GM19099 (cell line): ENCODE data around the gene LRFN2.

Source experiments
- POLR2A ChIP-seq: IDR thresholded peaks from 3 replicates; pipeline ENCODE4 v1.6.1; 2011; ENCODE audit warnings: low read depth; ENCODE audit not compliant: insufficient read length; ENCODE audit errors: extremely low read depth

LRFN2 gene

DNA sequence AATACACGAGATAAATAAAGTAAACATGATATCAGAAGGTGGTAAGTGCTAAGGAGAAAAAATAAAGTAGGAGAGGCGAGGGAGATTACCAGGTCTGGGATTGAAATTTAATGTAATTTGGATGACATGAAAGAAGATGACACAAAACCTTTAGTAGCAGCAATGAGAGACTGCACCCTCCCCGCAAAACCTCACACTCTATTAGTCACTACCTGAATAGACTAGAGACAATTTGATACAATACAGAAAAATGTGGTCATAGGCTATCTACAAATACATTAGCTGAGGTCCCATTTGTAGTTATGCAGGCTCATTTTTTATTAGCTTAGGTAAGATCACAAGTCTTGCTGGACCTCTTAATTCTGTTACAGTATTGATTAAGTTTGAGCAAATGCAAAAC is 125.5 kb downstream of the LRFN2 start:
- no peak for TF ChIP-seq POLR2A

GRCh38 chr6:40460380-40460779 is 126.8 kb downstream of the LRFN2 start:
- TF ChIP-seq POLR2A = no peak

DNA sequence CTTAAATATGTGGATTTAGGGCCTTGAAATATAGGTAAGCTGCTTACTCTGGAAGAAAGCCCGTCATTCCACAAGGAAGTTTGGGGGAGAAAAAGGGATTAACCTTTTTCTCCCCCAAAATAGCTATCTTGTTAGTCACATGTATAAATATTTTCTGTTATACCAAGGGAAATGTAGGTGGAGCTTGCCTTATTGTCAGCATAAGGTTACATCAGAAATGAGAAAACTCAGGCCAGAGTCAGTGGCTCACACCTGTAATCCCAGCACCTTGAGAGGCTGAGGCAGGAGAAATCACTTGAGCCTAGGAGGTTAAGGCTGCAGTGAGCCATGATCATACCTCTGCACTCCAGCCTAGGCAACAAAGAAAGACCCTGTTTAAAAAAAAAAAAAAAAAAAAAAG is 129.9 kb downstream of the LRFN2 start:
- no peak for TF ChIP-seq POLR2A

DNA sequence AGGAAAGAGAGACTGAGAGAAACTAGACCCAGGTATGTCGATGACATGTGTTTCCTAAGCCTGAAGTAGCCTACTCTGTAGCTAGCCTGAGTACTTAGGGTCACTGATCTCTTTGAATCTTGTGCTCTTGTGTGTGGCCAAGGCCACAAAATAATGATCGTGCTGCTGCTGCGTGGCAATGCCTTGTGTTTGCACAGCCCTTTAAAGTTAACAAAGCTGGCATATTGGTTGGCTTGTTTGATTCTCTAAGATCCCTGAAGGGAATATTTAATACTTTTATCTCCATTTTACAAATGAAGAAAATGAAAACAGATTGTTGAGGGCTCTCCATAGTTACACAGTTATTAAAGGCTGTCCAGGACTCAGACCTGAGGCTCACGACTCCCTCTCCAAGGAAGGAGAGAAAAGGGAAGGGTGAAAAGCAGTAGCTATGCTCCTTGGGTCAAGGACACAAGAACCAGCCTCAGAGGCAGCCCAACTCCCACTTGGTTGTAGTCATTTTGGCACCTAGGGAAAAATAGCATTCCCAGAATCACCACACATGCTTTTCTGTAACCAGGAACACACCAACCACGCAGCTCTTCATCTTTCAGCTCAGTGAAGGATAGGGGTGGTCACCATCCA is 130.7 kb downstream of the LRFN2 start:
- no peak for TF ChIP-seq POLR2A

- no peak for TF ChIP-seq POLR2A
Observed at GRCh38 chr6:40455686-40456389, 131.3 kb downstream of the LRFN2 start.

- TF ChIP-seq POLR2A = no peak
Observed at GRCh38 chr6:40450483-40450882, 136.7 kb downstream of the LRFN2 start.

- no peak for TF ChIP-seq POLR2A
Observed at GRCh38 chr6:40444811-40445210, 142.4 kb downstream of the LRFN2 start.

- no peak for TF ChIP-seq POLR2A
Observed at GRCh38 chr6:40444312-40444711, 142.9 kb downstream of the LRFN2 start.

- no peak for TF ChIP-seq POLR2A
Observed at GRCh38 chr6:40443842-40444241, 143.3 kb downstream of the LRFN2 start.

DNA sequence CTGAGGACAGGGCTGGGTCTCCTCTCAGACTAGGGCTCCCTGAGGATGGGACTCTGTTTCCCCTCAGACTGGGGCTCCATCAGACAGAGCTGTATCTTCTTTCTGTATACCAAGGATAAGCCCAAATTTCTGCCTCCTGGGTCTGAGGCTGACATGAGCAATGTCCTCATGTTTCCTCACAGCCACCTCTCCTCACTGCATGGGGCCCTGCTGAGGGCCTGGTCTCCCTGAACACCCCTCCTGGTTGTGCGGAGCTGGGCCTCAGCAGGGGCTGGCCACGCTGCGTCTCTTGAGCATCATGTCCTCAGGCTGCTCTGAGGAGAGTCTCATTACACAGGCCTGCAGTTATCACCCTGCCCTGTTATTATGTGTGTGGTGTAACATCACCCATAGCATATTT is 144.6 kb downstream of the LRFN2 start:
- TF ChIP-seq POLR2A = no peak

GRCh38 chr6:40441150-40441549 is 146.0 kb downstream of the LRFN2 start:
- TF ChIP-seq POLR2A = no peak

- no peak for TF ChIP-seq POLR2A
Observed at GRCh38 chr6:40440053-40440452, 147.1 kb downstream of the LRFN2 start.

- no peak for TF ChIP-seq POLR2A
Observed at GRCh38 chr6:40439026-40439800, 148.0 kb downstream of the LRFN2 start.

DNA sequence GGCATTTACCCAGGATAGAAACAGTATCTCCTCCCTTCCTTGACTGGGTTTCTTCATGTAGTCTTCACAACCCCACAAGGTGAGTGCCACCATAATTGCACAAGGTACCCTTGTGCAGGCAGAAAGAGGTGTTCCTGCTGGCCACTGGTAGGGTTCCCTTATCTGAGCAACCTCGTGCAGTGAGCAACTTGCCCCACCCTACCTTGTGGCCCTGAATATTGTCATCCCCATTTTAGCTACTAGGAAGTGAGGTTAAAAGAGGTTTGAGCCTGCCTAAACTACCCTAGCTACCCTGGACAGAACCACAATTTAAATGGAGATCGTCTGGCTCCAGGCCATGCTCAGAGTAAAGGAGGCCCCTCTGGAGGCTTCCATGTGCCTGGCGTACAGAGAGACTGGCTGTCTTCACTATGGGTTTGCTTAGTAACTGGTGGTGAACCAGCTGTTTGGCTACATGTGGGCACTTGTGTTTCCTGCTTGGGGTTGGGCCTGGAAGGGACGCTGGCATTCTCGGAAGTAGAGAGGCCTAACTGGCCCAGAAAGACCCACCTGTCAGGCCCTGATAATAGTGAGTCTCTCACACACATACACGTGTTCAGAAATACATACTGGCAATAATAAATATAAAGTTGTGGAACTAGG is 148.8 kb downstream of the LRFN2 start:
- no peak for TF ChIP-seq POLR2A

DNA sequence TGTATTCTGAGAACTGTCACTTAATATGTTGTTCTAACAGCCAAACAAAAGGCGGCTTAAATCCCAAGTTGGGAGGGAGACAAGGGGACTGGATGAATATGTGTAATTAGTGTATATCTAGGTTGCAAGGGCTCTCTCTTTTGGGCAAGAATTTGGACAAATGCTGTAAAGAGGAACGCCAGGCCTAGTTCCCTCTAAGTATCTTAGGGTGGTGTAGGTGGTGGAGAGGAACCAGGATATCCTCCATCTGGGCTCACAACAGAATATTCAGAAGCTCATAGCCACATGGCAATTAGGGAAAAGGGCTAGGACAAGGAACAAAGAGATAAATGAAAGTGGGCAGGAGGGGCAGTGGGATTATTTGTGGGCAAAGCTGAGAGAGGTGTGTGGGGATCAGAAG is 149.5 kb downstream of the LRFN2 start:
- TF ChIP-seq POLR2A = no peak
